BLaER1 treated with 17β-estradiol and CSF1 and Interleukin-3, amounts not matched to agents 10 nM and 100 nM (cell line): ENCODE measurements around the gene ZRANB1.
A peak's percentile ranks its signal among the peaks of the same experiment; 100 is the strongest.

ENCODE experiments used
- H3K27ac ChIP-seq, 11 experiments: shearing (Covaris generic); formaldehyde crosslinking; 2 replicates each; pipeline ENCODE4 v1.8.1; 2022
- H3K27me3 ChIP-seq, 11 experiments: shearing (Covaris generic); formaldehyde crosslinking; 2 replicates each; pipeline ENCODE4 v1.8.1; 2022
- H3K36me3 ChIP-seq, 11 experiments: shearing (Covaris generic); formaldehyde crosslinking; 2 replicates each; pipeline ENCODE4 v1.8.1; 2022
- H3K4me1 ChIP-seq, 10 experiments: shearing (Covaris generic); formaldehyde crosslinking; 2 replicates each; pipeline ENCODE4 v1.8.1; 2022
- H3K4me2 ChIP-seq, 11 experiments: shearing (Covaris generic); formaldehyde crosslinking; 2 replicates each; pipeline ENCODE4 v1.8.1; 2022
- H3K4me3 ChIP-seq, 10 experiments: shearing (Covaris generic); formaldehyde crosslinking; 2 replicates each; pipeline ENCODE4 v1.8.1; 2022
- H3K9ac ChIP-seq, 11 experiments: shearing (Covaris generic); formaldehyde crosslinking; 2 replicates each; pipeline ENCODE4 v1.8.1; 2022
- H3K9me3 ChIP-seq, 11 experiments: shearing (Covaris generic); formaldehyde crosslinking; replicated peaks in 1 of 11; 2 replicates each; pipeline ENCODE4 v1.8.1; 2022
- H4K20me1 ChIP-seq, 11 experiments: shearing (Covaris generic); formaldehyde crosslinking; 2 replicates each; pipeline ENCODE4 v1.8.1; 2022
- Cebpa-rat ChIP-seq, 11 experiments: shearing (Covaris generic); IDR thresholded peaks; 2 replicates each; pipeline ENCODE4 v1.8.1; 2022

The ZRANB1 gene

DNA sequence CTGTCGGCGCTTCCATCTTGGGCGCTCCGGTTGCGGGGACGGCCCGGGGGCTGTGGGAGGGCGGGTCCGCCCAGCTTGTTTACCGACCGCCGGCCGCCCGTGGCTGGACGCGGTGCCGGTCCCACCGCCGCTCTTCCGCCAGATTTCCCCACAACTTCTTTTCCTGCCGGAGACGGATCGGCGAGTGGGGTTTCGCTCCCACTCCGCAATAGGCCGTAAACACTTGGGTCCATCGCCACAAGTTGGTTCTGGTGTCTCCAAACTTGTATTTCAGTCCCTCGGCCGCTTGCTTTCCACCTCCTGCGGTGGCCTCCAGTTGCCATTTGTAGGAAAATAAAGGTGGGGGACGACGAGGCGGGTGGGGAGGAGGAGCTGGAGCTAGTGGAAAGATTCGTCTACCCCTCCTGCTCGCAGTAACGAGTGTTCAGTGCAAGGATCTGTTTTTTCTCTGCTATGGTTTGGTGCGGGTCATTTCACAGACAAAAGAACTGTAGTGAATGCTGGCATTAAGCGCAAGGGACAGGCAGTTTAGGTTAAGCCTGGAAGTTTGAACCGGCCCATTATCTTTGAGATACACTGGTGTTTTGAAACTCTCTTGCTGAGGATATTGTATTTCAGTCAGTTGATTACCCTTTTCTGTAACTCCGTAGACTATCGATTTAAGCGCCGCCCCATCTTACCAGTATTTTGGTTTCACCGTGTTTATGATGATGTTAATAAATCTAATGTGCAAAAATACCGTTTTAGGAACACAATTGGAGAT, 24.3 kb upstream of the ZRANB1 start:
- Histone ChIP-seq H4K20me1 (peaks cover 42 to 58% (median 52%) of the 10 kb centered on the region in 11 experiments), H3K36me3 (peaks cover 3 to 16% (median 4%) of the 10 kb centered on the region in 11 experiments; a peak in 21 of 22 replicates), H3K27ac (peak overlapping the region; percentile 94 to 99 (median 96)), H3K9me3 (0 out of 22 replicates have a peak, but pooled peaks cover 0 to under 1% (median 0%) of the 10 kb centered on the region in 11 experiments), H3K4me3 (peak overlapping the region; percentile 80 to 100 (median 96)), H3K9ac (peak overlapping the region; percentile 97 to 100 (median 99)), H3K4me2 (peak overlapping the region; percentile 88 to 98 (median 93)), H3K27me3 (no peaks in the 10 kb centered on the region), H3K4me1 (peaks cover 15 to 38% (median 24%) of the 10 kb centered on the region in 10 experiments)
- no peak for TF ChIP-seq Cebpa-rat (IDR thresholded peaks at IDR 0.05)

DNA sequence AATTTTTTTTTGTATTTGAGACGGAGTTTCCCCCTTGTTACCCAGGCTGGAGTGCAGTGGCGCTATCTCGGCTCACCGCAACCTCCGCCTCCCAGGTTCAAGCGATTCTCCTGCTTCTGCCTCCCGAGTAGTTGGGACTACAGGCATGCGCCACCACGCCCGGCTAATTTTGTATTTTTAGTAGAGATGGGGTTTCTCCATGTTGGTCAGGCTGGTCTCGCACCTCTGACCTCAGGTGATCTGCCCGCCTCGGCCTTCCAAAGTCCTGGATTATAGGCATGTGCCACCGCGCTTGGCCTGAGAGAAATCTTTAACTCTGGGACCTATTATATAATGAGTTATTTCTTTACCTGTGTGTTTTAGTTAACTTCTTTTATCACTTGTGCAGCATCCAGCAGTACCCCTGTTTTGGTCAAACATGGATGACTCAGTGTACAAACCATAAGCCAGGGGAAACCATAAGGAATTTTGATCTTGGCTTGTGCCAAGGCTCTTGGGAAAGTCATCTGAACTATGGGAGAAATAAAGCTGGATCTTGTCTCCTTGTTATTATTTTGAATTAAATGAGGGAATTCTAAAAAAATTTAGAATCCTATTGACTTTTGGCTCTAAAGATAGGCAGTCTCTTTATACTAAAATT, 23.6 kb upstream of the ZRANB1 start:
- peak overlapping the region; percentile 88 to 98 (median 93) for H3K4me2 ChIP-seq
- H3K9me3 ChIP-seq = peaks cover 0 to 7% (median 0%) of the 10 kb centered on the region in 11 experiments; a peak in 1 of 22 replicates
- H3K4me3 ChIP-seq = peak overlapping the region; percentile 80 to 100 (median 96)
- TF ChIP-seq Cebpa-rat (IDR thresholded peaks at IDR 0.05) = no peak
- peaks cover 15 to 36% (median 24%) of the 10 kb centered on the region in 10 experiments for H3K4me1 ChIP-seq
- H4K20me1 ChIP-seq = peaks cover 49 to 65% (median 59%) of the 10 kb centered on the region in 11 experiments
- H3K27me3 ChIP-seq = no peaks in the 10 kb centered on the region
- peak overlapping the region; percentile 94 to 99 (median 96); a peak in 21 of 22 replicates for H3K27ac ChIP-seq
- peak overlapping the region; percentile 97 to 100 (median 99) for H3K9ac ChIP-seq
- H3K36me3 ChIP-seq = peaks cover 10 to 23% (median 11%) of the 10 kb centered on the region in 11 experiments

DNA sequence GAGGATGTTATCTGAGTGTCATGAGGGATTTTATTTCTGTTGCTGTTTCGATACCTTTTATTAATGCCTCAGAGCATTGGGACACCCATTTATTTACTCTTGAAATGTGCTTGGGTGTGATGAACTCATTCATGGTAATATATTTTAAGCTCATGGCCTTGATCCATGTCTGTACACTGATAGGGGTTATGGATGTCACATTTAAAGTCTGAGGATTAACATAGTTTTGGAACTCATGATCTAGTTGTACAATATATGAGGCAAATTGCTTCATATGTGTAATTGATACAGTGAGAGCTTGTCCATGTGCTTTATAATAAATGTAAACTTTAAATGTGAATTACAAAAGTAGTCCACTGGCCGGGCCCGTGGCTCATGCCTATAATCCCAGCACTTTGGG, 23.0 kb upstream of the ZRANB1 start:
- H3K36me3 ChIP-seq = peaks cover 14 to 29% (median 16%) of the 10 kb centered on the region in 11 experiments
- TF ChIP-seq Cebpa-rat (IDR thresholded peaks at IDR 0.05) = no peak
- peak overlapping the region; percentile 88 to 98 (median 93) for H3K4me2 ChIP-seq
- H3K9me3 ChIP-seq = peaks cover 0 to 9% (median 0%) of the 10 kb centered on the region in 11 experiments; a peak in 1 of 22 replicates
- peaks cover 15 to 38% (median 24%) of the 10 kb centered on the region in 10 experiments for H3K4me1 ChIP-seq
- H3K4me3 ChIP-seq = peak overlapping the region; percentile 80 to 100 (median 96); a peak in 14 of 20 replicates
- H4K20me1 ChIP-seq = peaks cover 55 to 71% (median 65%) of the 10 kb centered on the region in 11 experiments
- no peak overlapping the region for H3K27ac ChIP-seq
- H3K27me3 ChIP-seq = no peaks in the 10 kb centered on the region
- H3K9ac ChIP-seq = peak overlapping the region in 8 of 11 experiments; percentile 4 to 99 (median 98); a peak in 12 of 22 replicates

DNA sequence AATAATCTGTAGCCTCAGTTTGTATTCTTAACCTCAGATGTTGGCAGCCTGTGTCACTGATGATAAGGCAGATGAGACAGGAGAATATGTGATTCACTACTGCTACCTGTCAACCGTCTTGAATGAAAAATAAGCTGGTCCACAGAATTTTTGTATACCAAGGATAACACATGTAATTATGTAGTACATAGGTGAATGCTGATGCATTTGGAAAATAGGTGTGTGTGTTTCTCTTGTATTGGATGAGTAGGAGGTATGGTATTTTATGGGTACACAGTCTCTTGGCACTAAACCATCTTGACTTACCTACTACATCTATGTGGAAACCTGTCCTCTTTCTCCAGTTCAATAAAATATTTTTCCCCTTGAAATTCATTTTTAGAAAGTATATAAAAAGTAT, 20.7 kb upstream of the ZRANB1 start:
- H3K4me3 ChIP-seq = no peak overlapping the region

DNA sequence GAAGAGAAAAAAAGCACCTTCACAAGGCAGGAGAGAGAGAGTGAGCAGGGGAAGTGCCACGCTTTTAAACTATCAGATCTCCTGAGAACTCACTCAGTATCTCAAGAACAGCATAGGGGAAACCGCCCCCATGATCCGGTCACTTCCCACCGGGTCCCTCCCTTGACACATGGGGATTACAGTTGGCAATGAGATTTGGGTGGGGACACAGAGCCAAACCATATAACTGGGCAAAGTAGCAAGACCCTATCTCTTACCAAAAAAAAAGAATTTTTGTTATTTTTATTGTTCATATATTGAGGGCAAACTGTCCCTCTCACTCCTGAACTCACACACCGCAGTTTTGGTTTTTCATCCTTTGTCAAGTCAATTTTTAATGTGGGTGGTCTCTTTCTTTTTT, 18.2 kb upstream of the ZRANB1 start:
- Histone ChIP-seq H3K9me3 (peaks cover 0 to 25% (median 6%) of the 10 kb centered on the region in 11 experiments; a peak in 11 of 22 replicates), H3K4me3 (no peak overlapping the region), H3K4me2 (no peak overlapping the region), H3K27ac (no peak overlapping the region), H3K9ac (no peak overlapping the region; a peak in 1 of 22 replicates), H4K20me1 (peaks cover 75 to 99% (median 96%) of the 10 kb centered on the region in 11 experiments), H3K27me3 (no peaks in the 10 kb centered on the region), H3K4me1 (peaks cover 6 to 34% (median 13%) of the 10 kb centered on the region in 10 experiments; a peak in 19 of 20 replicates), H3K36me3 (peaks cover 34 to 61% (median 44%) of the 10 kb centered on the region in 11 experiments)
- no peak for TF ChIP-seq Cebpa-rat (IDR thresholded peaks at IDR 0.05)

More for the DNA sequence above, 20.7 kb upstream of the ZRANB1 start:
- Histone ChIP-seq H3K4me1 (peaks cover 13 to 40% (median 20%) of the 10 kb centered on the region in 10 experiments; a peak in 19 of 20 replicates), H3K9ac (no peak overlapping the region), H3K27ac (no peak overlapping the region), H3K27me3 (no peaks in the 10 kb centered on the region), H4K20me1 (peaks cover 78 to 94% (median 88%) of the 10 kb centered on the region in 11 experiments), H3K4me2 (peak overlapping the region in 1 of 11 experiments; percentile 32; a peak in 1 of 22 replicates), H3K36me3 (peaks cover 15 to 37% (median 21%) of the 10 kb centered on the region in 11 experiments), H3K9me3 (peaks cover 0 to 9% (median 0%) of the 10 kb centered on the region in 11 experiments; a peak in 2 of 22 replicates)
- TF ChIP-seq Cebpa-rat (IDR thresholded peaks at IDR 0.05) = no peak

DNA sequence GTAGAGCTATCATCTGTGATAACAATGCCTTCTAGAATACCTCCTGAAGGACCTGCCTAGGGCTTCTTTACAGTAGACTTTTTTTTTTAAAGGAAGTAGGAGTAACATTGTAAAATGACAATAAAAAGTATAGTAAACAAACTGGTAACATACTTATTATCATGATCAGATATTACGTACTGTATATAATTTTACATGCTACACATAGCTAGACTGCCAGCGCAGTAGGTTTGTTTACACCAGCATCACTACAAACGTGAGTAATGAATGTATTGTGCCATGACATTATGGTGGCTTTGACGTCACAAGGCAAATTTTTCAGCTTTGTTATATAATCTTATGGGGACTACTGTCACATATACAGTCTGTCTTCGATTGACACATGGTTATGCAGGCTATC, 15.4 kb upstream of the ZRANB1 start:
- no peak for TF ChIP-seq Cebpa-rat (IDR thresholded peaks at IDR 0.05)
- peaks cover 53 to 100% (median 92%) of the 10 kb centered on the region in 11 experiments; a peak in 21 of 22 replicates for H4K20me1 ChIP-seq
- no peak overlapping the region for H3K4me3 ChIP-seq
- H3K4me1 ChIP-seq = peaks cover 0 to 14% (median 0%) of the 10 kb centered on the region in 10 experiments; a peak in 5 of 20 replicates
- H3K9me3 ChIP-seq = peaks cover 10 to 54% (median 34%) of the 10 kb centered on the region in 11 experiments
- H3K36me3 ChIP-seq = peaks cover 49 to 82% (median 72%) of the 10 kb centered on the region in 11 experiments
- no peak overlapping the region for H3K4me2 ChIP-seq
- no peak overlapping the region for H3K27ac ChIP-seq
- no peaks in the 10 kb centered on the region for H3K27me3 ChIP-seq
- no peak overlapping the region for H3K9ac ChIP-seq

DNA sequence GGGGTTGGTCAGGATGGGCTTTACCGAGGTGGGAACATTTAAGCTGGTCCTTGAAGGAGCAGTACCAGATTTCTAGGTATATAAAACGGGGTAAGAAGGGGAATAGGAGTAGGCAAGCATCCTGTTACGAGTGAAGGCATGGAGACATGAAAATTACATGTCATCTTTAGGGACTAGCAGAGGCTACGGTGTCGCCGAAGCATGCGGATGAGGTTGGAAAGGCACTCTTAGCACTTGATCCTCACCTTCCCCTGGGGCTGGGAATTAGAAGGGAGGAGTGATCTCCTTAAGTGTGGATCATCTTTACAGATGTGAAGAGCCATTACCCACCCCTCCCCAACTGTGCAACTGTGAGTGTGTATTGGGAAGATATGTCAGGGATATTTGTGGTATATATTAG, 13.8 kb upstream of the ZRANB1 start:
- peaks cover 50 to 83% (median 76%) of the 10 kb centered on the region in 11 experiments for H3K36me3 ChIP-seq
- H3K9me3 ChIP-seq = peaks cover 18 to 61% (median 45%) of the 10 kb centered on the region in 11 experiments
- H3K27me3 ChIP-seq = no peaks in the 10 kb centered on the region
- peaks cover 41 to 100% (median 92%) of the 10 kb centered on the region in 11 experiments; a peak in 21 of 22 replicates for H4K20me1 ChIP-seq
- H3K4me2 ChIP-seq = no peak overlapping the region
- peaks cover 0 to 13% (median 0%) of the 10 kb centered on the region in 10 experiments; a peak in 5 of 20 replicates for H3K4me1 ChIP-seq
- H3K9ac ChIP-seq = no peak overlapping the region
- H3K4me3 ChIP-seq = no peak overlapping the region
- no peak for TF ChIP-seq Cebpa-rat (IDR thresholded peaks at IDR 0.05)
- no peak overlapping the region for H3K27ac ChIP-seq

DNA sequence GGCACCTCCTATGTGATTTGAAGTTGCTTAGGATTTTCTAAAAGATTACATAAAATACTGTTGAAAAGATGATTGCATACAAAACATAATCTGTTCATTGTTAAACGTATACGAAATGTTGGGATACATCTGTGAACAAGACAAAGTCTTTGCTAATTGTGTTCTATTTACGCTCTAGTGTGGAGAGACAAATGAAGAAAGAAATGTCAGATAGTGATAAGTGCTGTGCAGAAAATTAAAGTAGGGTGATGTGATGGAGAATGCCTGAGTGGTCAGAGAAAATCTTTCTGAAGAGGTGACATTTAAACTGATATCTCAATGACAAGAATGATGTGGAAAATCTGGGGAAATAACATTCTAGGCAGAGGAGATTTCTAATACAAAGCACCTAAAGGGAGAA, 13.4 kb upstream of the ZRANB1 start:
- peaks cover 0 to 13% (median 0%) of the 10 kb centered on the region in 10 experiments; a peak in 5 of 20 replicates for H3K4me1 ChIP-seq
- peaks cover 46 to 83% (median 74%) of the 10 kb centered on the region in 11 experiments for H3K36me3 ChIP-seq
- peaks cover 39 to 100% (median 92%) of the 10 kb centered on the region in 11 experiments; a peak in 21 of 22 replicates for H4K20me1 ChIP-seq
- peaks cover 18 to 57% (median 42%) of the 10 kb centered on the region in 11 experiments for H3K9me3 ChIP-seq
- H3K4me3 ChIP-seq = no peak overlapping the region
- TF ChIP-seq Cebpa-rat (IDR thresholded peaks at IDR 0.05) = no peak
- no peaks in the 10 kb centered on the region for H3K27me3 ChIP-seq
- no peak overlapping the region for H3K4me2 ChIP-seq
- no peak overlapping the region for H3K9ac ChIP-seq
- H3K27ac ChIP-seq = no peak overlapping the region
